Activated CD4-positive, alpha-beta T cell treated with anti-CD3 and anti-CD28 coated beads, Interleukin-2, amount 50 U/mL, for 24 hours (primary cell): Measurements from ENCODE around the gene PSMB11.
"Not testable (repeated sequence)": the region's sequence is repeated elsewhere in the genome, so short reads cannot be mapped to it uniquely, and the experiment has no call there.

Source experiments
- DNase-seq, 2 donors: peaks; one replicate each; pipeline ENCODE4 v3.0.0-alpha.2; 2020; ENCODE audit warnings: low read depth in 1 of 2, low spot score in 1 of 2

PSMB11 gene

GRCh38 chr14:23013054-23013748 lies 28.8 kb upstream of the PSMB11 start:
- no peak for DNase-seq

- DNase-seq = not testable (repeated sequence)
Measured at GRCh38 chr14:23013749-23014054, 28.3 kb upstream of the PSMB11 start.

GRCh38 chr14:23015618-23016017 lies 26.4 kb upstream of the PSMB11 start:
- DNase-seq = no peak

GRCh38 chr14:23017091-23017490 lies 24.9 kb upstream of the PSMB11 start:
- DNase-seq = no peak

GRCh38 chr14:23018107-23018506 lies 23.9 kb upstream of the PSMB11 start:
- DNase-seq = no peak

- no peak for DNase-seq
Measured at GRCh38 chr14:23020143-23021128, 21.6 kb upstream of the PSMB11 start.

- no peak for DNase-seq
Measured at GRCh38 chr14:23021434-23021833, 20.6 kb upstream of the PSMB11 start.

GRCh38 chr14:23021889-23022442 lies 20.0 kb upstream of the PSMB11 start:
- DNase-seq = no peak

- no peak for DNase-seq
Measured at GRCh38 chr14:23023022-23023794, 18.8 kb upstream of the PSMB11 start.

- DNase-seq = no peak
Measured at GRCh38 chr14:23023795-23024152, 18.2 kb upstream of the PSMB11 start.

GRCh38 chr14:23024612-23025075 lies 17.4 kb upstream of the PSMB11 start:
- DNase-seq = no peak

- no peak for DNase-seq
Measured at GRCh38 chr14:23025151-23025814, 16.7 kb upstream of the PSMB11 start.

GRCh38 chr14:23028799-23029198 lies 13.2 kb upstream of the PSMB11 start:
- DNase-seq = no peak

GRCh38 chr14:23030936-23031335 lies 11.1 kb upstream of the PSMB11 start:
- DNase-seq = no peak

- no peak for DNase-seq
Measured at GRCh38 chr14:23033251-23033727, 8.7 kb upstream of the PSMB11 start.

GRCh38 chr14:23033801-23034497 lies 8.1 kb upstream of the PSMB11 start:
- no peak for DNase-seq

- DNase-seq = peak; percentile 72 to 87
Measured at GRCh38 chr14:23034498-23035302, 7.3 kb upstream of the PSMB11 start, which contains the start of gene PSMB5. Gene PSMB5 (minus strand): TSS chr14:23034900. CDS start chr14:23034881, 19 bp downstream.

- DNase-seq = no peak
Measured at GRCh38 chr14:23035303-23036144, 6.5 kb upstream of the PSMB11 start.
